Stimulated activated naive CD8-positive, alpha-beta T cell treated with anti-CD3 and anti-CD28 coated beads, Interleukin-15, Interleukin-2, amounts not matched to agents 100 ng/mL and 50 ng/mL, for 24 hours (primary cell): ENCODE measurements around the gene PSMD4.
"Not testable (repeated sequence)": the region's sequence is repeated elsewhere in the genome, so short reads cannot be mapped to it uniquely, and the experiment has no call there.

Source experiments
- H3K27ac Mint-ChIP-seq: one replicate; pipeline ENCODE4 v1.8.0; 2021; ENCODE audit warnings: mild to moderate bottlenecking, mixed read lengths
- H3K27me3 Mint-ChIP-seq: one replicate; pipeline ENCODE4 v1.8.0; 2021; ENCODE audit warnings: mixed read lengths
- H3K36me3 Mint-ChIP-seq: one replicate; pipeline ENCODE4 v1.8.0; 2021; ENCODE audit warnings: low read depth, mixed read lengths
- H3K4me1 Mint-ChIP-seq: one replicate; pipeline ENCODE4 v1.8.0; 2021; ENCODE audit warnings: low read depth, mixed read lengths
- H3K4me3 Mint-ChIP-seq: one replicate; pipeline ENCODE4 v1.8.0; 2021; ENCODE audit warnings: mild to moderate bottlenecking, mixed read lengths
- H3K9me3 Mint-ChIP-seq: one replicate; pipeline ENCODE4 v1.8.0; 2021; ENCODE audit warnings: mixed read lengths

PSMD4 gene

GRCh38 chr1:151254217-151255213 is at the start of gene PSMD4:
PSMD4 (plus strand) TSS chr1:151254734; CDS start chr1:151254783, 49 bp downstream.
- Mint-ChIP-seq H3K27ac (peak within 1 kb of the TSS; percentile 98), H3K4me1 (peaks cover 41% of the 10 kb centered on the region), H3K4me3 (peak within 1 kb of the TSS; percentile 95), H3K9me3 (no peaks in the 10 kb centered on the region), H3K27me3 (no peaks in the 10 kb centered on the region), H3K36me3 (peaks cover 23% of the 10 kb centered on the region)

- H3K36me3 Mint-ChIP-seq: peaks cover 49% of the 10 kb centered on the region
- H3K4me1 Mint-ChIP-seq: peaks cover 25% of the 10 kb centered on the region
- H3K27me3 Mint-ChIP-seq, H3K4me3 Mint-ChIP-seq, H3K9me3 Mint-ChIP-seq, H3K27ac Mint-ChIP-seq: not testable (repeated sequence)
Observed at GRCh38 chr1:151205381-151205965, 49.1 kb upstream of the PSMD4 start.

GRCh38 chr1:151210830-151211229 is 43.7 kb upstream of the PSMD4 start:
- Mint-ChIP-seq H3K4me3 (no peak overlapping the region), H3K27me3 (no peaks in the 10 kb centered on the region), H3K36me3 (peaks cover 45% of the 10 kb centered on the region), H3K9me3 (no peaks in the 10 kb centered on the region), H3K27ac (no peak overlapping the region), H3K4me1 (peaks cover 18% of the 10 kb centered on the region)

- H3K9me3 Mint-ChIP-seq: no peaks in the 10 kb centered on the region
- H3K4me3 Mint-ChIP-seq: peak overlapping the region; percentile 14
- peaks cover 39% of the 10 kb centered on the region for H3K36me3 Mint-ChIP-seq
- peaks cover 18% of the 10 kb centered on the region for H3K4me1 Mint-ChIP-seq
- H3K27ac Mint-ChIP-seq: peak overlapping the region; percentile 71
- no peaks in the 10 kb centered on the region for H3K27me3 Mint-ChIP-seq
Observed at GRCh38 chr1:151211972-151212705, 42.4 kb upstream of the PSMD4 start.

GRCh38 chr1:151213560-151213959 is 41.0 kb upstream of the PSMD4 start:
- no peaks in the 10 kb centered on the region for H3K27me3 Mint-ChIP-seq
- H3K4me1 Mint-ChIP-seq: peaks cover 18% of the 10 kb centered on the region
- no peaks in the 10 kb centered on the region for H3K9me3 Mint-ChIP-seq
- H3K4me3 Mint-ChIP-seq: no peak overlapping the region
- H3K27ac Mint-ChIP-seq: no peak overlapping the region
- H3K36me3 Mint-ChIP-seq: peaks cover 38% of the 10 kb centered on the region

GRCh38 chr1:151221616-151222015 is 32.9 kb upstream of the PSMD4 start:
- Mint-ChIP-seq H3K27me3 (no peaks in the 10 kb centered on the region), H3K4me3 (no peak overlapping the region), H3K9me3 (no peaks in the 10 kb centered on the region), H3K4me1 (no peaks in the 10 kb centered on the region), H3K27ac (no peak overlapping the region), H3K36me3 (peaks cover 29% of the 10 kb centered on the region)

GRCh38 chr1:151222130-151222529 is 32.4 kb upstream of the PSMD4 start:
- H3K4me1 Mint-ChIP-seq: no peaks in the 10 kb centered on the region
- H3K27me3 Mint-ChIP-seq: no peaks in the 10 kb centered on the region
- H3K4me3 Mint-ChIP-seq: no peak overlapping the region
- H3K9me3 Mint-ChIP-seq: no peaks in the 10 kb centered on the region
- H3K27ac Mint-ChIP-seq: no peak overlapping the region
- H3K36me3 Mint-ChIP-seq: peaks cover 31% of the 10 kb centered on the region

- Mint-ChIP-seq H3K36me3 (peaks cover 76% of the 10 kb centered on the region), H3K4me1 (peaks cover 7% of the 10 kb centered on the region), H3K9me3 (no peaks in the 10 kb centered on the region), H3K27ac (no peak overlapping the region), H3K4me3 (no peak overlapping the region), H3K27me3 (no peaks in the 10 kb centered on the region)
Observed at GRCh38 chr1:151235235-151235634, 19.3 kb upstream of the PSMD4 start.

GRCh38 chr1:151237678-151238466 is 16.7 kb upstream of the PSMD4 start:
- Mint-ChIP-seq H3K36me3 (peaks cover 69% of the 10 kb centered on the region), H3K4me3 (no peak overlapping the region), H3K4me1 (peaks cover 7% of the 10 kb centered on the region), H3K27me3 (no peaks in the 10 kb centered on the region), H3K9me3 (no peaks in the 10 kb centered on the region), H3K27ac (peak overlapping the region; percentile 37)

GRCh38 chr1:151238467-151238739 is 16.1 kb upstream of the PSMD4 start:
- Mint-ChIP-seq H3K9me3 (no peaks in the 10 kb centered on the region), H3K4me3 (no peak overlapping the region), H3K27ac (no peak overlapping the region), H3K27me3 (no peaks in the 10 kb centered on the region), H3K4me1 (peaks cover 7% of the 10 kb centered on the region), H3K36me3 (peaks cover 74% of the 10 kb centered on the region)

- Mint-ChIP-seq H3K4me1 (peaks cover 6% of the 10 kb centered on the region), H3K36me3 (peaks cover 81% of the 10 kb centered on the region), H3K27ac (peak overlapping the region; percentile 29), H3K27me3 (no peaks in the 10 kb centered on the region), H3K9me3 (no peaks in the 10 kb centered on the region), H3K4me3 (no peak overlapping the region)
Observed at GRCh38 chr1:151242442-151242841, 12.1 kb upstream of the PSMD4 start.

- no peak overlapping the region for H3K4me3 Mint-ChIP-seq
Observed at GRCh38 chr1:151243683-151244216, 10.8 kb upstream of the PSMD4 start.

GRCh38 chr1:151246786-151247185 is 7.7 kb upstream of the PSMD4 start:
- H3K9me3 Mint-ChIP-seq: no peaks in the 10 kb centered on the region
- no peak overlapping the region for H3K4me3 Mint-ChIP-seq
- peaks cover 3% of the 10 kb centered on the region for H3K4me1 Mint-ChIP-seq
- H3K27me3 Mint-ChIP-seq: no peaks in the 10 kb centered on the region
- H3K36me3 Mint-ChIP-seq: peaks cover 78% of the 10 kb centered on the region
- no peak overlapping the region for H3K27ac Mint-ChIP-seq

More at GRCh38 chr1:151243683-151244216, 10.8 kb upstream of the PSMD4 start:
- Mint-ChIP-seq H3K36me3 (peaks cover 81% of the 10 kb centered on the region), H3K9me3 (no peaks in the 10 kb centered on the region), H3K27me3 (no peaks in the 10 kb centered on the region), H3K4me1 (no peaks in the 10 kb centered on the region), H3K27ac (peak overlapping the region; percentile 26)
